ENCODE data around the gene KRTAP4-12. TPM values are rescaled to one million over a fixed set of nuclear protein-coding genes. Genes with fewer than 3 reads are reported as not detected.

Gene KRTAP4-12
- total RNA-seq, 1 experiment from 2014 or later = not detected

DNA sequence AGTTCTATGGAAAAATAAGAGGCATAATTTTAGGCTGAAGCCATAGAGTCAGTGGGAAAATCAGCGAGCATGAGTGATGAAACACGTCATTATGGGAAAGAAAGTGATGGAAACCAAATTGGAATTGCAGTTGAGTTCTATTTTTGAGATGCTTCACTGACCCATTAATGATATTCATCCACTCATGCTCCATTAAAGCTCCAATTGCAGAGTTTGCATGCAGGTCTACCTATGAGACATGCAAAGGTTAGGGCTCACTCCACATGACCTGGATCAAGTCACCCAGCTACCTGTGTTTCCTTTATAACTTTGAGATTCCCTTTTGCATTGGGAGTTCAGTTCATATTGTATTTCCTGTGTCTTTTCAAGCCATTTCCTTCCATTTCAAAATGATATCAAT, 50.3 kb downstream of the KRTAP4-12 start:
- DNase-seq (ENCODE audit: low spot score) (no peak), ATAC-seq (no peak)
- ChIA-PET CTCF (no interaction called here), POLR2A (no interaction called here)
- Mint-ChIP-seq H3K27me3 (ENCODE audit: low read depth) (no peaks in the 10 kb centered on the region; the same call in 1 of the 2 replicates), H3K9me3 (peaks cover 16% of the 10 kb centered on the region), H3K27ac (no peak overlapping the region), H3K36me3 (no peaks in the 10 kb centered on the region), H3K4me1 (no peaks in the 10 kb centered on the region; the same call in 1 of the 2 replicates), H3K4me3 (no peak overlapping the region)
- no peak for TF ChIP-seq ETV6 (CRISPR knock-in tag; IDR thresholded peaks at IDR 0.05)
- no peak for TF ChIP-seq FOXK1 (CRISPR knock-in tag; IDR thresholded peaks at IDR 0.05)
- no peak for TF ChIP-seq CBFB (CRISPR knock-in tag; IDR thresholded peaks at IDR 0.05; ENCODE audit: low read depth)
- TF ChIP-seq OVOL2 (CRISPR knock-in tag; IDR thresholded peaks at IDR 0.05; ENCODE audit: borderline replicate concordance) = no peak
- TF ChIP-seq, protein P1, sequence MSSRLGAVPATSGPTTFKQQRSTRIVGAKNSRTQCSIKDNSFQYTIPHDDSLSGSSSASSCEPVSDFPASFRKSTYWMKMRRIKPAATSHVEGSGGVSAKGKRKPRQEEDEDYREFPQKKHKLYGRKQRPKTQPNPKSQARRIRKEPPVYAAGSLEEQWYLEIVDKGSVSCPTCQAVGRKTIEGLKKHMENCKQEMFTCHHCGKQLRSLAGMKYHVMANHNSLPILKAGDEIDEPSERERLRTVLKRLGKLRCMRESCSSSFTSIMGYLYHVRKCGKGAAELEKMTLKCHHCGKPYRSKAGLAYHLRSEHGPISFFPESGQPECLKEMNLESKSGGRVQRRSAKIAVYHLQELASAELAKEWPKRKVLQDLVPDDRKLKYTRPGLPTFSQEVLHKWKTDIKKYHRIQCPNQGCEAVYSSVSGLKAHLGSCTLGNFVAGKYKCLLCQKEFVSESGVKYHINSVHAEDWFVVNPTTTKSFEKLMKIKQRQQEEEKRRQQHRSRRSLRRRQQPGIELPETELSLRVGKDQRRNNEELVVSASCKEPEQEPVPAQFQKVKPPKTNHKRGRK (CRISPR knock-in tag; IDR thresholded peaks at IDR 0.05; ENCODE audit: borderline replicate concordance) = no peak
- TF ChIP-seq SMAD4 (CRISPR knock-in tag; IDR thresholded peaks at IDR 0.05) = no peak
- TF ChIP-seq TP53 (CRISPR knock-in tag; IDR thresholded peaks at IDR 0.05) = no peak
- no peak for TF ChIP-seq ELF4 (CRISPR knock-in tag; IDR thresholded peaks at IDR 0.05; ENCODE audit: low read depth)
- TF ChIP-seq NFE2L1 (CRISPR knock-in tag; IDR thresholded peaks at IDR 0.05) = no peak

Other genes starting within 250 kb of the KRTAP4-12 start
- gene KRT20, start 238.9 kb downstream of the KRTAP4-12 start, total RNA-seq (2021) = 0.21 to 0.42 TPM (median 0.30 TPM) in 3 replicates
- not detected in 3 replicates for gene KRT23, start 186.5 kb downstream of the KRTAP4-12 start, total RNA-seq (2021)
- gene KRT39, start 157.2 kb downstream of the KRTAP4-12 start, total RNA-seq (2021) = not detected in 3 replicates
- gene KRT40, start 139.9 kb downstream of the KRTAP4-12 start, total RNA-seq (2021) = not detected in 3 replicates
- gene KRTAP3-3, start 130.0 kb downstream of the KRTAP4-12 start, total RNA-seq (2021) = not detected in 3 replicates
- gene KRTAP3-2, start 124.3 kb downstream of the KRTAP4-12 start, total RNA-seq (2021) = not detected in 3 replicates
- gene KRTAP3-1, start 115.1 kb downstream of the KRTAP4-12 start, total RNA-seq (2021) = not detected in 3 replicates
- gene KRTAP1-5, start 97.0 kb downstream of the KRTAP4-12 start, total RNA-seq (2021) = not detected in 3 replicates
- gene KRTAP1-4, start 94.0 kb downstream of the KRTAP4-12 start, total RNA-seq (2021) = not detected in 3 replicates
- not detected in 3 replicates for gene KRTAP1-3, start 89.3 kb downstream of the KRTAP4-12 start, total RNA-seq (2021)
- gene KRTAP1-1, start 82.7 kb downstream of the KRTAP4-12 start, total RNA-seq (2021) = not detected in 3 replicates
- not detected in 3 replicates for gene KRTAP2-1, start 76.9 kb downstream of the KRTAP4-12 start, total RNA-seq (2021)
- not detected in 3 replicates for gene KRTAP2-2, start 69.0 kb downstream of the KRTAP4-12 start, total RNA-seq (2021)
- not detected in 3 replicates for gene KRTAP2-3, start 64.1 kb downstream of the KRTAP4-12 start, total RNA-seq (2021)
- not detected in 3 replicates for gene KRTAP2-4, start 58.3 kb downstream of the KRTAP4-12 start, total RNA-seq (2021)
- not detected in 3 replicates for gene KRTAP4-7, start 40.0 kb downstream of the KRTAP4-12 start, total RNA-seq (2021)
- gene KRTAP4-8, start 26.0 kb downstream of the KRTAP4-12 start, total RNA-seq (2021) = not detected in 3 replicates
- not detected in 3 replicates for gene KRTAP4-16, start 22.0 kb downstream of the KRTAP4-12 start, total RNA-seq (2021)
- gene KRTAP4-9, start 18.8 kb downstream of the KRTAP4-12 start, total RNA-seq (2021) = not detected in 3 replicates
- not detected in 3 replicates for gene KRTAP4-11, start 5.8 kb downstream of the KRTAP4-12 start, total RNA-seq (2021)
- not detected in 3 replicates for gene KRTAP4-6, start 16.4 kb upstream of the KRTAP4-12 start, total RNA-seq (2021)
- gene KRTAP4-5, start 25.6 kb upstream of the KRTAP4-12 start, total RNA-seq (2021) = not detected in 3 replicates
- not detected in 3 replicates for gene KRTAP4-4, start 36.6 kb upstream of the KRTAP4-12 start, total RNA-seq (2021)
- not detected in 3 replicates for gene KRTAP4-3, start 44.0 kb upstream of the KRTAP4-12 start, total RNA-seq (2021)
- gene KRTAP4-2, start 54.0 kb upstream of the KRTAP4-12 start, total RNA-seq (2021) = not detected in 3 replicates
- gene KRTAP4-1, start 60.7 kb upstream of the KRTAP4-12 start, total RNA-seq (2021) = not detected in 3 replicates
- not detected in 3 replicates for gene KRTAP9-1, start 65.7 kb upstream of the KRTAP4-12 start, total RNA-seq (2021)
- gene KRTAP9-2, start 102.5 kb upstream of the KRTAP4-12 start, total RNA-seq (2021) = not detected in 3 replicates
- not detected in 3 replicates for gene KRTAP9-3, start 108.3 kb upstream of the KRTAP4-12 start, total RNA-seq (2021)
- not detected in 3 replicates for gene KRTAP9-8, start 113.8 kb upstream of the KRTAP4-12 start, total RNA-seq (2021)
- not detected in 3 replicates for gene KRTAP9-4, start 125.5 kb upstream of the KRTAP4-12 start, total RNA-seq (2021)
- not detected in 3 replicates for gene KRTAP9-9, start 131.2 kb upstream of the KRTAP4-12 start, total RNA-seq (2021)
- not detected in 3 replicates for gene KRTAP9-6, start 141.2 kb upstream of the KRTAP4-12 start, total RNA-seq (2021)
- gene KRTAP9-7, start 151.5 kb upstream of the KRTAP4-12 start, total RNA-seq (2021) = not detected in 3 replicates
- not detected in 3 replicates for gene KRTAP29-1, start 178.7 kb upstream of the KRTAP4-12 start, total RNA-seq (2021)
- gene KRTAP16-1, start 185.1 kb upstream of the KRTAP4-12 start, total RNA-seq (2021) = not detected in 3 replicates
- not detected in 3 replicates for gene KRTAP17-1, start 191.5 kb upstream of the KRTAP4-12 start, total RNA-seq (2021)
- gene KRT33A, start 226.6 kb upstream of the KRTAP4-12 start, total RNA-seq (2021) = not detected in 3 replicates
- gene KRT33B, start 245.6 kb upstream of the KRTAP4-12 start, total RNA-seq (2021) = not detected in 3 replicates

All from WTC11 (cell line).